Adrenal gland (tissue), 5 donors: ENCODE measurements around the gene PBX1.

Experiments used
- POLR2A ChIP-seq, 2 donors: fragments of 450-650 bp; IDR thresholded peaks; one replicate each; pipeline ENCODE4 v1.6.1; 2017; ENCODE audit warnings: antibody characterized with exemption in 2 of 2, mild to moderate bottlenecking in 2 of 2, moderate library complexity in 1 of 2
- TF ChIP-seq, protein P1 (sequence below), 6 experiments: fragments of 450-650 bp in 4 of 6; fragments of 200-600 bp in 2 of 6; sonication (generic) in 1 of 6; IDR thresholded peaks; 1 replicate in 5 of 6; 2 replicates in 1 of 6; pipeline versions ENCODE4 v1.5.1 to v1.8.0; 2016 to 2021; ENCODE audit warnings: antibody characterized with exemption in 6 of 6, mild to moderate bottlenecking in 2 of 6, moderate library complexity in 1 of 6
- donor health status: DM: no; HTN: no; CAD: no.

DNA sequence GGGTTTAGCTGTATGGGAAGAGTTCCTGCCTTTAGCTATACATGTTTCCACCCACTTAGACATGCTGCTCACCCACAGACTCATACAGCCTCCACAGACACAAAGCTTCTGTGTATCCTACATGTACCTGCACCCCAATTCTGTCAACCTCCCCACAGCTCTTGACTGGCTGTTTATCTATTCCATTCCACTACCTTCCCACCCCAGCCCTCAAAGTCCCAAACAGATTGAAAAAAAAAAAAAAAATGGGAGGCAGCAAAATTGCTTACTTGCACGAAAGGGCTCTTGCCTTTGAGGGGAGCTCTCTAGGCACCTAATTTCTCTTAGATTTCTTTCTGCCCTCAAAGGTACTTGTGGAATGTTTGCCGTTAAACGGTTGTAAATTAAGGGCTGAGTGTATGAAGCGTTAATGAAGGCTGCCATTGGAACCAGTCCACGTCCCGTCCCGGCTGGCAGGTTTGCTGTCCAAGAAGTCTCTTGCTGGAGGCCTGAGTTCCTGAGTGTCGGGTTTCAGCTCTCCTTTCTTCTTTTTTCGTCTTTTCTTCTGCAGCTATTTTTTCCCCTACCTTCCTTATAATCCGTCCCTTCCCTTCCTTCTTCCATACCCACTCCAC is 43.6 kb downstream of the PBX1 start:
- TF ChIP-seq POLR2A (IDR thresholded peaks at IDR 0.05): no peak
- TF ChIP-seq, protein P1, sequence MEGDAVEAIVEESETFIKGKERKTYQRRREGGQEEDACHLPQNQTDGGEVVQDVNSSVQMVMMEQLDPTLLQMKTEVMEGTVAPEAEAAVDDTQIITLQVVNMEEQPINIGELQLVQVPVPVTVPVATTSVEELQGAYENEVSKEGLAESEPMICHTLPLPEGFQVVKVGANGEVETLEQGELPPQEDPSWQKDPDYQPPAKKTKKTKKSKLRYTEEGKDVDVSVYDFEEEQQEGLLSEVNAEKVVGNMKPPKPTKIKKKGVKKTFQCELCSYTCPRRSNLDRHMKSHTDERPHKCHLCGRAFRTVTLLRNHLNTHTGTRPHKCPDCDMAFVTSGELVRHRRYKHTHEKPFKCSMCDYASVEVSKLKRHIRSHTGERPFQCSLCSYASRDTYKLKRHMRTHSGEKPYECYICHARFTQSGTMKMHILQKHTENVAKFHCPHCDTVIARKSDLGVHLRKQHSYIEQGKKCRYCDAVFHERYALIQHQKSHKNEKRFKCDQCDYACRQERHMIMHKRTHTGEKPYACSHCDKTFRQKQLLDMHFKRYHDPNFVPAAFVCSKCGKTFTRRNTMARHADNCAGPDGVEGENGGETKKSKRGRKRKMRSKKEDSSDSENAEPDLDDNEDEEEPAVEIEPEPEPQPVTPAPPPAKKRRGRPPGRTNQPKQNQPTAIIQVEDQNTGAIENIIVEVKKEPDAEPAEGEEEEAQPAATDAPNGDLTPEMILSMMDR (IDR thresholded peaks at IDR 0.05): peak in 1 of 6 experiments; percentile 14
